Activated CD8-positive, alpha-beta T cell treated with anti-CD3 and anti-CD28 coated beads for 36 hours (primary cell): Measurements from ENCODE around the gene FAF2. TPM values are rescaled to one million over a fixed set of nuclear protein-coding genes. Genes with fewer than 3 reads are reported as not detected.

Experiments used
- ATAC-seq: fragments of 200-7000 bp; cut with Tn5 transposase; one replicate; pipeline ENCODE4 v1.10.0; 2021; ENCODE audit warnings: mild to moderate bottlenecking, moderate library complexity
- CTCF ChIA-PET: fragments of 350-600 bp; sonication (Branson Sonifier 250); formaldehyde crosslinking; loops from one replicate; lab custom pipeline; 2021; ENCODE audit warnings: antibody characterized with exemption; lab: Charles Lee
- POLR2A ChIA-PET: fragments of 350-600 bp; sonication (Branson Sonifier 250); formaldehyde crosslinking; loops from one replicate; lab custom pipeline; 2021; ENCODE audit warnings: antibody characterized with exemption; lab: Charles Lee
- DNase-seq: peaks from one replicate; pipeline ENCODE4 v3.0.0-alpha.2; 2020
- H3K27ac Mint-ChIP-seq: one replicate; pipeline ENCODE4 v1.8.0; 2021; ENCODE audit warnings: mild to moderate bottlenecking, mixed read lengths
- H3K27me3 Mint-ChIP-seq: one replicate; pipeline ENCODE4 v1.8.0; 2021; ENCODE audit warnings: mixed read lengths
- H3K36me3 Mint-ChIP-seq: one replicate; pipeline ENCODE4 v1.8.0; 2021; ENCODE audit warnings: low read depth, mixed read lengths
- H3K4me1 Mint-ChIP-seq: one replicate; pipeline ENCODE4 v1.8.0; 2021; ENCODE audit warnings: low read depth, mixed read lengths
- H3K4me3 Mint-ChIP-seq: one replicate; pipeline ENCODE4 v1.8.0; 2021; ENCODE audit warnings: mild to moderate bottlenecking, moderate library complexity, mixed read lengths
- H3K9me3 Mint-ChIP-seq: one replicate; pipeline ENCODE4 v1.8.0; 2021; ENCODE audit warnings: mixed read lengths
- intact Hi-C: fragments of 100-400 bp; cut with micrococcal nuclease; formaldehyde crosslinking; loops from one replicate; pipeline ENCODE4 v1.10.0; 2022
- total RNA-seq, 2 experiments: library from RNA; stranded (reverse); gene quantifications; one replicate each; pipeline ENCODE4 v1.2.3, GENCODE V29; 2021
- TF ChIP-seq, protein P1 (sequence below): fragments of 200-600 bp; IDR thresholded peaks from one replicate; pipeline ENCODE4 v1.8.0; 2022; ENCODE audit warnings: antibody characterized with exemption, mild to moderate bottlenecking

FAF2 gene
- total RNA-seq, 2 experiments from 2014 or later: 32.6 to 33.0 TPM

DNA sequence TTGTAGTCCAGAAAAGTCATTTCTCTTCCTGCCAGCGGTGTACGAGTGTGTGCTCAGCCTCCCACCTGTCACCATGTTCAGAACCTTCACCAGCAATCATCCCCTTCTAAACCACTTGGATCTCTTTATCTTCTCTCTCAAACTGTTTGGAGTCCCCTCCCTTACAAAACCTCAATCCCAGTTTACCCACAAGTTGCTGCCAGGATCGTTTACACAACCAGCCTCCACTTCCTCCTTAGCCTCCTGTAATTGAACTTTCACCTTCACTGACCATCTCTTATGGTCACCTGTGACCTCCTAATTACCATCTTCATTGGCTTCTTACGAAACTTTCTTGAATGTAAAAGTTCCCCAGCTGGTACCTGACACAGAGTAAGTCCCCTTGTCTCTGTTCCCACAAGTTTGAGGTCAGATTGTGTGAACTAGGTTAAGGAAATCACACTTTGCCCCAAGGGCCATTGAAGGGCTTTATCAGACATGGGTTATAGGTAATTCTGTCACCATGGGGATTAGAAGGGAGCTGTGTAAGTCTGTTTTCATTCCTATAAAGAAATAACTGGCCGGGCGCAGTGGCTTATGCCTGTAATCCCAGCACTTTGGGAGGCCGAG lies 69.0 kb downstream of the FAF2 start:
- TF ChIP-seq, protein P1, sequence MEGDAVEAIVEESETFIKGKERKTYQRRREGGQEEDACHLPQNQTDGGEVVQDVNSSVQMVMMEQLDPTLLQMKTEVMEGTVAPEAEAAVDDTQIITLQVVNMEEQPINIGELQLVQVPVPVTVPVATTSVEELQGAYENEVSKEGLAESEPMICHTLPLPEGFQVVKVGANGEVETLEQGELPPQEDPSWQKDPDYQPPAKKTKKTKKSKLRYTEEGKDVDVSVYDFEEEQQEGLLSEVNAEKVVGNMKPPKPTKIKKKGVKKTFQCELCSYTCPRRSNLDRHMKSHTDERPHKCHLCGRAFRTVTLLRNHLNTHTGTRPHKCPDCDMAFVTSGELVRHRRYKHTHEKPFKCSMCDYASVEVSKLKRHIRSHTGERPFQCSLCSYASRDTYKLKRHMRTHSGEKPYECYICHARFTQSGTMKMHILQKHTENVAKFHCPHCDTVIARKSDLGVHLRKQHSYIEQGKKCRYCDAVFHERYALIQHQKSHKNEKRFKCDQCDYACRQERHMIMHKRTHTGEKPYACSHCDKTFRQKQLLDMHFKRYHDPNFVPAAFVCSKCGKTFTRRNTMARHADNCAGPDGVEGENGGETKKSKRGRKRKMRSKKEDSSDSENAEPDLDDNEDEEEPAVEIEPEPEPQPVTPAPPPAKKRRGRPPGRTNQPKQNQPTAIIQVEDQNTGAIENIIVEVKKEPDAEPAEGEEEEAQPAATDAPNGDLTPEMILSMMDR: no peak
- ChIA-PET POLR2A (no interaction called here), CTCF (no interaction called here)
- intact Hi-C loops: no loop called here
- DNase-seq (no peak), ATAC-seq (no peak)
- Mint-ChIP-seq H3K36me3 (no peaks in the 10 kb centered on the region), H3K27me3 (no peaks in the 10 kb centered on the region), H3K4me3 (no peak overlapping the region), H3K27ac (no peak overlapping the region), H3K9me3 (no peaks in the 10 kb centered on the region), H3K4me1 (peaks cover 8% of the 10 kb centered on the region)

DNA sequence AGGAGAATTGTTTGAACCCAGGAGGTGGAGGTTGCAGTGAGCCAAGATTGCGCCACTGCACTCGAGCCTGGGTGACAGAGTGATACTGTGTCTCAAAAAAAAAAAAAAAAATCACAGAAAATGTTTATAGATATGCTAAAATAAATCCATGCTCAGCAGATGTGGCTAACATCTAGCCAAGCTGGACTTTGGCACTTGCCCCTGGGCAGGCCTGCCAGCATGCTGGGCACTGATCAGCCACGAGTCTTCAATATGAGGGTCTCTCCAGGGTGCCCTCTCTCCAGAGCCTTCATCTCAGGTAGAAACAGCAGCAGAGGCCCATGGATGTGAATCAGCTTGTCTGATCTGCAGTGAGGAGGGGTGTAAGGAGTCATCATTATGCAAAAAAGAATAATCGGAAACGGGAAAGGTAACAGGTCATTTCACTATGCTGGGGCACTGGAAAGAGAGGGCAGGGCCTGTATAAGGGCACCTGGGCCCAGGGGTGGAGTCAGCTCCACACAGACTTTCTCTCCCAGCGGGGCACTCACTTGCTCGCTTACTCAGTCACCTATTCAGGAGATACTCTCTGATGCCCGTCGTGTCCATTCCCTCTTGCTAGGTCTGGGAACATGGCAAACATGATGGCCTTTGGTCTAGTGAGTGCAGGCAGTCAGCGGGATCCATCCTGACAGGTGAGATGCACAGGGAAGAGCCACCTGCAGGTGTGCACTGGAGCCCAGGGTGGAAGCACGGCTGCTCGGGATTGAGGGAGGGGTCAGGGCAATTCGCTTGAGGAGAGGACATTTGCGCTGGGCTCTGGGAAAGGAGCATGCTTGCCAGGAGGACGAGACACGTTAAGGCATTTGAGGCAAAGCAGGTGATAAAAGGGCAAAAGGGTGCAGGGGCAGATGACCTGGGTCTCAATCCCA lies 71.9 kb downstream of the FAF2 start:
- peaks cover 11% of the 10 kb centered on the region for H3K4me1 Mint-ChIP-seq
- no peaks in the 10 kb centered on the region for H3K27me3 Mint-ChIP-seq
- TF ChIP-seq, protein P1: no peak
- H3K4me3 Mint-ChIP-seq: no peak overlapping the region
- ATAC-seq (no peak), DNase-seq (no peak)
- ChIA-PET POLR2A (interaction anchor here (5.3 kb wide), 1 partner anchor 16 kb away, joined by 20 read pairs; the partner anchor contains the start of gene RNF44), CTCF (interaction anchor here (1.1 kb wide), 1 partner anchor 54 kb away, joined by 3 read pairs; no protein-coding TSS in a partner anchor)
- H3K36me3 Mint-ChIP-seq: no peaks in the 10 kb centered on the region
- intact Hi-C loops: no loop called here
- H3K9me3 Mint-ChIP-seq: no peaks in the 10 kb centered on the region
- H3K27ac Mint-ChIP-seq: no peak overlapping the region

DNA sequence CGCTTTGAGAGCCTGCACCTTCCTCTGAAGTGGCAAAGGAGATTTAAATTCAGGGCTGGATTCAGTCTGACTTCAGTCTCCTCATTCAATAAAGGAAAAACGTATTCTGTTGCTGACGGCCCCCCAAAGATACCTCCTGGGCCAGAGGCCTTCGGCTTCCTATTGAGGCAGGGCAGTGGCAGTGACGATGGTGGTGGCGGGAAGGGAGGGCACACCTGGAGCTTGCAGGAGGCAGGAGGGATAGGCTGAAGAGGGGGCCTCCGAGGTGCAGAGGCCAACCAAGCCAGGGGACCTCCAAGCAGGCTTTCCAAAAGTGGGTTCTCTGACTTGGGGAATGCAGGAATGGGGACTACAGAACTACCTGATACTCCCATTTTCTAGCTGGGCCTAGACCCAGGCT lies 73.1 kb downstream of the FAF2 start:
- peaks cover 8% of the 10 kb centered on the region for H3K4me1 Mint-ChIP-seq
- ChIA-PET CTCF (no interaction called here), POLR2A (interaction anchor here (1.0 to 5.3 kb wide), 2 partner anchors 10 to 15 kb away, joined by 3 to 20 read pairs; partner anchors contain the start of gene RNF44)
- no peak overlapping the region for H3K4me3 Mint-ChIP-seq
- ATAC-seq: no peak
- DNase-seq: no peak
- H3K27ac Mint-ChIP-seq: no peak overlapping the region
- no peaks in the 10 kb centered on the region for H3K36me3 Mint-ChIP-seq
- intact Hi-C loops: no loop called here
- no peaks in the 10 kb centered on the region for H3K27me3 Mint-ChIP-seq
- TF ChIP-seq, protein P1: no peak
- H3K9me3 Mint-ChIP-seq: no peaks in the 10 kb centered on the region

DNA sequence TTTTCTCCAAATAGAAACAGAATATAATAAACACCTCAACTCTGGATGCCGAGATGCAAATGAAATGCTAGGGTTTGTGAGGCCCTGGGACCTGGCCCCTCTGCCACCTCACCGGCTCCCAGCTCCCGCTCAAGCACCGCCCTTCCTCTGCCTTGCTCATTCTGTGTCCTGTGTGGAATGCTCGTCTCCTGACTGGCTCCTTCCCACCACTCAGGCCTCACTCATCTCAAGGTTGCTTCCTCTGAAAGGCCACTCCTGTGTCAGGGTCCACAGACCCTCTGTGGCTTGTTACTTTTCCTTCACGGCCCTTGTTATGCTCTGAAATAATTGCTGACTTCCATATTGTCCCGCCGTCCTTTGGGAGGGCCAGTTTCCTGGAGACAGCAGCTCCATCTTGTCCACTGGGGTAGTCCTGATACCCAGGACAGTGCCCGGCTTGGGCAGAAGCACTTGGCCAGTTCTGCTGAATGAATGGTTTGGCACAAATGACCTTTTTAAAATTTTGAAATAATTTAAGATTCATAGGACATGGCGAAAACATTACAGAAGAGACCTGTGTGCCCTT lies 73.6 kb downstream of the FAF2 start:
- no peak overlapping the region for H3K4me3 Mint-ChIP-seq
- ChIA-PET CTCF (no interaction called here), POLR2A (interaction anchor here (1.0 to 5.3 kb wide), 2 partner anchors 10 to 14 kb away, joined by 3 to 20 read pairs; partner anchors contain the start of gene RNF44)
- DNase-seq (no peak), ATAC-seq (no peak)
- H3K27ac Mint-ChIP-seq: no peak overlapping the region
- TF ChIP-seq, protein P1: no peak
- H3K9me3 Mint-ChIP-seq: no peaks in the 10 kb centered on the region
- H3K4me1 Mint-ChIP-seq: peaks cover 8% of the 10 kb centered on the region
- H3K36me3 Mint-ChIP-seq: no peaks in the 10 kb centered on the region
- intact Hi-C loops: no loop called here
- H3K27me3 Mint-ChIP-seq: no peaks in the 10 kb centered on the region
